HepG2 (cell line): ENCODE data around the gene DACT2. TPM values are rescaled to one million over a fixed set of nuclear protein-coding genes. Genes with fewer than 3 reads are reported as not detected.

Experiments
- CERS6 ChIP-seq: sonication (generic); formaldehyde crosslinking; IDR thresholded peaks from 2 replicates; pipeline ENCODE4 v1.5.0; 2020; ENCODE audit warnings: missing genetic modification reagents
- ELF4 ChIP-seq: sonication (generic); formaldehyde crosslinking; IDR thresholded peaks from 2 replicates; pipeline ENCODE4 v1.5.0; 2020; ENCODE audit warnings: missing genetic modification reagents, mild to moderate bottlenecking, moderate library complexity, borderline replicate concordance
- ESRRA ChIP-seq: sonication (generic); formaldehyde crosslinking; IDR thresholded peaks from 2 replicates; pipeline ENCODE4 v1.5.1; 2020; ENCODE audit warnings: mild to moderate bottlenecking, low read depth, missing genetic modification reagents
- FUBP1 ChIP-seq: sonication (generic); formaldehyde crosslinking; IDR thresholded peaks from 2 replicates; pipeline ENCODE4 v1.5.1; 2020; ENCODE audit warnings: missing genetic modification reagents, mild to moderate bottlenecking, borderline replicate concordance
- HES4 ChIP-seq: sonication (generic); formaldehyde crosslinking; IDR thresholded peaks from 2 replicates; pipeline ENCODE4 v1.9.0; 2021; ENCODE audit warnings: mild to moderate bottlenecking, missing genetic modification reagents, borderline replicate concordance
- KAT8 ChIP-seq: IDR thresholded peaks from 2 replicates; pipeline ENCODE4 v1.6.1; 2016; ENCODE audit warnings: missing genetic modification reagents, missing compliant biosample characterization
- KLF12 ChIP-seq: sonication (generic); formaldehyde crosslinking; IDR thresholded peaks from 2 replicates; pipeline ENCODE4 v1.4.0; 2020; ENCODE audit warnings: missing genetic modification reagents, borderline replicate concordance
- MLX ChIP-seq: IDR thresholded peaks from 2 replicates; pipeline ENCODE4 v1.6.1; 2016
- PHF20 ChIP-seq: sonication (generic); formaldehyde crosslinking; IDR thresholded peaks from 2 replicates; pipeline ENCODE4 v1.5.0; 2020; ENCODE audit warnings: mild to moderate bottlenecking, missing genetic modification reagents
- PRPF4 ChIP-seq: fragments of 200-400 bp; formaldehyde crosslinking; IDR thresholded peaks from 2 replicates; pipeline ENCODE4 v1.6.1; 2016; ENCODE audit warnings: low read length, low read depth; ENCODE audit not compliant: poor library complexity, severe bottlenecking
- SNAPC5 ChIP-seq: sonication (generic); formaldehyde crosslinking; IDR thresholded peaks from 2 replicates; pipeline ENCODE4 v1.8.1; 2023; ENCODE audit warnings: mild to moderate bottlenecking, missing genetic modification reagents, borderline replicate concordance
- SOX6 ChIP-seq, 2 experiments: fragments of 450-650 bp in 1 of 2; sonication (generic) in 1 of 2; formaldehyde crosslinking in 1 of 2; IDR thresholded peaks; 2 replicates each; pipeline versions ENCODE4 v1.4.0 to v1.6.1; 2017 to 2020; ENCODE audit warnings: antibody characterized with exemption in 1 of 2, mild to moderate bottlenecking in 1 of 2, missing genetic modification reagents in 1 of 2
- TSC22D2 ChIP-seq: sonication (generic); formaldehyde crosslinking; IDR thresholded peaks from 2 replicates; pipeline ENCODE4 v1.5.1; 2020; ENCODE audit warnings: missing genetic modification reagents, mild to moderate bottlenecking, borderline replicate concordance
- ZBTB21 ChIP-seq: sonication (generic); formaldehyde crosslinking; IDR thresholded peaks from 2 replicates; pipeline ENCODE4 v1.4.0; 2020; ENCODE audit warnings: missing genetic modification reagents
- ZBTB34 ChIP-seq: sonication (generic); formaldehyde crosslinking; IDR thresholded peaks from 2 replicates; pipeline ENCODE4 v1.8.0; 2022; ENCODE audit warnings: mild to moderate bottlenecking, missing genetic modification reagents
- ZNF281 ChIP-seq: sonication (generic); formaldehyde crosslinking; IDR thresholded peaks from 2 replicates; pipeline ENCODE4 v1.4.0; 2020; ENCODE audit warnings: missing genetic modification reagents, borderline replicate concordance
- ZNF34 ChIP-seq: sonication (generic); formaldehyde crosslinking; IDR thresholded peaks from 2 replicates; pipeline ENCODE4 v1.4.0; 2020; ENCODE audit warnings: mild to moderate bottlenecking, missing genetic modification reagents, borderline replicate concordance
- ZNF644 ChIP-seq: IDR thresholded peaks from 2 replicates; pipeline ENCODE4 v1.6.1; 2016; ENCODE audit warnings: low read depth
- ZNF749 ChIP-seq: sonication (generic); formaldehyde crosslinking; IDR thresholded peaks from 2 replicates; pipeline ENCODE4 v1.8.0; 2022; ENCODE audit warnings: mild to moderate bottlenecking, missing genetic modification reagents, moderate library complexity, borderline replicate concordance
- ZNF773 ChIP-seq: sonication (generic); formaldehyde crosslinking; IDR thresholded peaks from 2 replicates; pipeline ENCODE4 v1.4.0; 2020; ENCODE audit warnings: missing genetic modification reagents, borderline replicate concordance
- ZNF777 ChIP-seq: sonication (generic); formaldehyde crosslinking; IDR thresholded peaks from 2 replicates; pipeline ENCODE4 v1.4.0; 2020; ENCODE audit warnings: missing genetic modification reagents
- polyA plus RNA-seq, 8 experiments: library from polyadenylated mRNA; depleted of rRNA in 3 of 8; stranded (reverse) in 7 of 8; unstranded in 1 of 8; fragments of >200 nt; fragmentation: Illumina TruSeq in 4 of 8; extraction: Trizol in 4 of 8; gene quantifications; 2 replicates each; pipeline versions ENCODE4 v1.2.1 to v1.2.3, GENCODE V29; 2011 to 2016; ENCODE audit warnings: low read depth in 4 of 8, missing spikeins in 1 of 8, mixed read lengths in 1 of 8; ENCODE audit not compliant: insufficient read depth in 1 of 8
- total RNA-seq, 5 experiments: library from RNA; depleted of rRNA; stranded (reverse); fragments of >200 nt; fragmentation: Illumina TruSeq; extraction: Trizol; gene quantifications; 2 replicates each; pipeline ENCODE4 v1.2.3, GENCODE V29; 2016; ENCODE audit warnings: low read depth in 1 of 5

DACT2 gene
- total and polyA plus RNA-seq, 2 of the 13 experiments (the other 11 are each of a cell fraction or from before 2014, with no cell fraction given) = 0.15 TPM; not detected in 1

GRCh38 chr6:168264593-168265335, 54.8 kb downstream of the DACT2 start (continued):
- TF ChIP-seq ZBTB34 (CRISPR knock-in tag) = no peak
- TF ChIP-seq ESRRA (CRISPR knock-in tag) = no peak
- no peak for TF ChIP-seq ZNF777
- no peak for TF ChIP-seq SOX6 (IDR thresholded peaks at IDR 0.05)
- peak; percentile 85 for TF ChIP-seq SOX6 (CRISPR knock-in tag; IDR thresholded peaks at IDR 0.05)
- no peak for TF ChIP-seq ZBTB21 (CRISPR knock-in tag)
- peak; percentile 23 for TF ChIP-seq KAT8 (CRISPR knock-in tag)
- TF ChIP-seq CERS6 (CRISPR knock-in tag) = no peak
- no peak for TF ChIP-seq SNAPC5 (CRISPR knock-in tag)
- TF ChIP-seq PHF20 = no peak
- peak; percentile 23; the same call in 1 of the 2 replicates for TF ChIP-seq MLX
- no peak for TF ChIP-seq ELF4
- no peak for TF ChIP-seq ZNF34
- TF ChIP-seq ZNF773 (CRISPR knock-in tag) = no peak
- TF ChIP-seq FUBP1 (CRISPR knock-in tag) = no peak
- TF ChIP-seq PRPF4 = no peak
- no peak for TF ChIP-seq ZNF644 (CRISPR knock-in tag)
- no peak for TF ChIP-seq KLF12
- TF ChIP-seq TSC22D2 = peak; percentile 13; the same call in 1 of the 2 replicates
- peak; percentile 15; the same call in 1 of the 2 replicates for TF ChIP-seq ZNF281
- TF ChIP-seq HES4 (CRISPR knock-in tag) = no peak
- TF ChIP-seq ZNF749 (CRISPR knock-in tag) = no peak
